BLaER1 (cell line): ENCODE data around the gene SLC35D3.
"Not testable (repeated sequence)": the region's sequence is repeated elsewhere in the genome, so short reads cannot be mapped to it uniquely, and the experiment has no call there.

ENCODE experiments used
- H3K27ac ChIP-seq: shearing (Covaris generic); formaldehyde crosslinking; 2 replicates; pipeline ENCODE4 v1.8.1; 2022
- H3K27me3 ChIP-seq: shearing (Covaris generic); formaldehyde crosslinking; 2 replicates; pipeline ENCODE4 v1.8.1; 2022
- H3K36me3 ChIP-seq: shearing (Covaris generic); formaldehyde crosslinking; 2 replicates; pipeline ENCODE4 v1.8.1; 2022
- H3K4me1 ChIP-seq: shearing (Covaris generic); formaldehyde crosslinking; 2 replicates; pipeline ENCODE4 v1.8.1; 2022
- H3K4me2 ChIP-seq: shearing (Covaris generic); formaldehyde crosslinking; 2 replicates; pipeline ENCODE4 v1.8.1; 2022
- H3K4me3 ChIP-seq: shearing (Covaris generic); formaldehyde crosslinking; 2 replicates; pipeline ENCODE4 v1.8.1; 2022
- H3K9ac ChIP-seq: shearing (Covaris generic); formaldehyde crosslinking; 2 replicates; pipeline ENCODE4 v1.8.1; 2022
- H3K9me3 ChIP-seq: shearing (Covaris generic); formaldehyde crosslinking; 2 replicates; pipeline ENCODE4 v1.8.1; 2022
- H4K20me1 ChIP-seq: shearing (Covaris generic); formaldehyde crosslinking; 2 replicates; pipeline ENCODE4 v1.8.1; 2022
- Cebpa-rat ChIP-seq: shearing (Covaris generic); IDR thresholded peaks from 2 replicates; pipeline ENCODE4 v1.8.1; 2022

SLC35D3 gene

GRCh38 chr6:136893187-136893586, 28.9 kb upstream of the SLC35D3 start:
- peaks cover 11% of the 10 kb centered on the region for H3K4me1 ChIP-seq
- H3K9ac ChIP-seq, result no peak overlapping the region
- no peaks in the 10 kb centered on the region for H4K20me1 ChIP-seq
- H3K36me3 ChIP-seq, result peaks cover 1% of the 10 kb centered on the region
- H3K4me3 ChIP-seq, result no peak overlapping the region
- H3K27me3 ChIP-seq, result no peaks in the 10 kb centered on the region
- H3K4me2 ChIP-seq, result no peak overlapping the region
- TF ChIP-seq Cebpa-rat, result no peak
- no peak overlapping the region for H3K27ac ChIP-seq
- H3K9me3 ChIP-seq, result 0 out of 2 replicates have a peak, but pooled peaks cover 3% of the 10 kb centered on the region

GRCh38 chr6:136895901-136896300, 26.2 kb upstream of the SLC35D3 start:
- Histone ChIP-seq H3K4me3 (no peak overlapping the region), H3K4me2 (no peak overlapping the region), H3K27ac (no peak overlapping the region), H3K9ac (no peak overlapping the region), H3K4me1 (no peaks in the 10 kb centered on the region), H3K9me3 (0 out of 2 replicates have a peak, but pooled peaks cover 3% of the 10 kb centered on the region), H3K36me3 (peaks cover 21% of the 10 kb centered on the region), H4K20me1 (no peaks in the 10 kb centered on the region), H3K27me3 (no peaks in the 10 kb centered on the region)
- no peak for TF ChIP-seq Cebpa-rat

DNA sequence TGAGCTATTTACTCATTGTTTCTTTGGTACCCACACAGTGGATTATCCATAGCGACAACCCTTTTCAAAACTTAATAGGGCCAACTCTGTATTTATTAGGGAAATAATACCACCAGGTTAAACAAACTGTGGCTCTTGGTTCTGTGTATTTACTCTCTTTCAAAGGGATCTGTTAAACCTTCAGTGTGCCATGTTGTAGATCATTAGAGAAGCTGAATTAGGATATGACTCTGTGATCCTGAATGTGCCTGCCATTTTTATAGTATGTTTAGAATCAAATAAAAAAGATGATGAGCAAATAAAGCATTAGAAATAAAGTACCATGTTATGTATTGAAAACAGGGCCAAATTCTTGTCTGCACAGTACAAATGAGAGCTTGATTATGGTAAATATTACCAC, 25.0 kb upstream of the SLC35D3 start:
- no peaks in the 10 kb centered on the region for H3K9me3 ChIP-seq
- H4K20me1 ChIP-seq, result no peaks in the 10 kb centered on the region
- no peak overlapping the region for H3K4me2 ChIP-seq
- H3K36me3 ChIP-seq, result peaks cover 26% of the 10 kb centered on the region
- TF ChIP-seq Cebpa-rat, result no peak
- H3K4me3 ChIP-seq, result no peak overlapping the region
- H3K4me1 ChIP-seq, result no peaks in the 10 kb centered on the region
- no peaks in the 10 kb centered on the region for H3K27me3 ChIP-seq
- H3K9ac ChIP-seq, result no peak overlapping the region
- no peak overlapping the region for H3K27ac ChIP-seq

- H3K4me1 ChIP-seq, result no peaks in the 10 kb centered on the region
- H3K4me2 ChIP-seq, result no peak overlapping the region
- H3K27me3 ChIP-seq, result no peaks in the 10 kb centered on the region
- peaks cover 14% of the 10 kb centered on the region for H3K9me3 ChIP-seq
- peaks cover 42% of the 10 kb centered on the region for H3K36me3 ChIP-seq
- H3K4me3 ChIP-seq, result no peak overlapping the region
- no peak overlapping the region for H3K9ac ChIP-seq
- TF ChIP-seq Cebpa-rat, result no peak
- H3K27ac ChIP-seq, result no peak overlapping the region
- H4K20me1 ChIP-seq, result no peaks in the 10 kb centered on the region
Measured at GRCh38 chr6:136901212-136901784, 20.8 kb upstream of the SLC35D3 start.

GRCh38 chr6:136904477-136904876, 17.6 kb upstream of the SLC35D3 start:
- not testable (repeated sequence) for H4K20me1 ChIP-seq, H3K4me3 ChIP-seq, H3K4me1 ChIP-seq, H3K4me2 ChIP-seq, H3K27me3 ChIP-seq, H3K9ac ChIP-seq, H3K27ac ChIP-seq
- Histone ChIP-seq H3K9me3 (peaks cover 14% of the 10 kb centered on the region), H3K36me3 (peaks cover 29% of the 10 kb centered on the region)

DNA sequence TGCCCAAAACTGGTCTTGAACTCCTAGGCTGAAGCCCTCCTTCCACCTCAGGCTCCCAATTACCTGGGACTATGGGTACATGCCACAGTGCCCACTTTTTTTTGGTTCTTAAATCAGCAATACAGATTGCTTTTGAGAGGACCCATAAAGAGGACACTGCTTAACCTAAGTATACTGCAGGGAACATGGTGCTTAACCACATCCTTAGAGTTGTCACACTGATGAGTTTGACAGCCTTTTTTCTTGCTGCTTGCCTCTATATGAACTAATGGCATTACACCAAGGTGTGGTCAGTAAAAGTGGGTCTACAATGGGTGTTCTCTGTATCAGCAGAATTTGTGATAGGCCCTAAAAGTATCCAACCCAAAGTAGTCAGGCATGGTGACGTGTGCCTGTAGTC, 7.2 kb upstream of the SLC35D3 start:
- Histone ChIP-seq H3K36me3 (no peaks in the 10 kb centered on the region; the same call in 1 of the 2 replicates), H4K20me1 (no peaks in the 10 kb centered on the region; the same call in 1 of the 2 replicates), H3K9me3 (no peaks in the 10 kb centered on the region), H3K4me1 (peaks cover 2% of the 10 kb centered on the region; the same call in 1 of the 2 replicates), H3K9ac (no peak overlapping the region), H3K4me3 (no peak overlapping the region), H3K27me3 (peaks cover 13% of the 10 kb centered on the region), H3K4me2 (no peak overlapping the region), H3K27ac (no peak overlapping the region)
- TF ChIP-seq Cebpa-rat, result no peak

DNA sequence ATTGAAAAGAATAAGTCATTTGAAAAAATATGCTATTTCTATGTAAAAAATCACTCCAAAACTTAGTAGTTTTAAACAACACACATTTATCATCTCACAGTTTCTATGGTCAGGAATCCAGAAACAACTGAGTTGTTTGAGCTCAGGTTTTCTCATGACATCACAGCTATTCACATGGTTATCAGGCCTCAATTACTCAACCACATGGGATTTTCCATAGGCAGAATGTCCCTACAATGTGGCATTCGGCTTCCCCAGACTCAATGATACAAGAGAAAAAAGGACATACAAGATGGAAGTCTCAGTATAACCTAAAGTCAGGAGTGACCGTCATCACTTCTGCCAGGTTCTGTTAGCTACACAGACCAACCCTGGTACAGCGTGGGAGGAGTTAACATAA, 3.4 kb upstream of the SLC35D3 start:
- TF ChIP-seq Cebpa-rat, result no peak
- Histone ChIP-seq H3K4me1 (peaks cover 28% of the 10 kb centered on the region), H4K20me1 (peaks cover 30% of the 10 kb centered on the region), H3K27ac (no peak overlapping the region), H3K27me3 (peaks cover 50% of the 10 kb centered on the region), H3K4me2 (no peak overlapping the region), H3K4me3 (no peak overlapping the region), H3K9me3 (peaks cover 34% of the 10 kb centered on the region), H3K36me3 (no peaks in the 10 kb centered on the region), H3K9ac (no peak overlapping the region)

GRCh38 chr6:136920216-136920615, 1.9 kb upstream of the SLC35D3 start:
- no peak overlapping the region for H3K9ac ChIP-seq
- TF ChIP-seq Cebpa-rat, result no peak
- H3K9me3 ChIP-seq, result peaks cover 36% of the 10 kb centered on the region
- H3K4me2 ChIP-seq, result peak overlapping the region; percentile 90
- H3K27me3 ChIP-seq, result peaks cover 63% of the 10 kb centered on the region
- peaks cover 28% of the 10 kb centered on the region for H3K4me1 ChIP-seq
- peaks cover 34% of the 10 kb centered on the region for H4K20me1 ChIP-seq
- H3K27ac ChIP-seq, result no peak overlapping the region
- H3K4me3 ChIP-seq, result no peak overlapping the region
- no peaks in the 10 kb centered on the region for H3K36me3 ChIP-seq

DNA sequence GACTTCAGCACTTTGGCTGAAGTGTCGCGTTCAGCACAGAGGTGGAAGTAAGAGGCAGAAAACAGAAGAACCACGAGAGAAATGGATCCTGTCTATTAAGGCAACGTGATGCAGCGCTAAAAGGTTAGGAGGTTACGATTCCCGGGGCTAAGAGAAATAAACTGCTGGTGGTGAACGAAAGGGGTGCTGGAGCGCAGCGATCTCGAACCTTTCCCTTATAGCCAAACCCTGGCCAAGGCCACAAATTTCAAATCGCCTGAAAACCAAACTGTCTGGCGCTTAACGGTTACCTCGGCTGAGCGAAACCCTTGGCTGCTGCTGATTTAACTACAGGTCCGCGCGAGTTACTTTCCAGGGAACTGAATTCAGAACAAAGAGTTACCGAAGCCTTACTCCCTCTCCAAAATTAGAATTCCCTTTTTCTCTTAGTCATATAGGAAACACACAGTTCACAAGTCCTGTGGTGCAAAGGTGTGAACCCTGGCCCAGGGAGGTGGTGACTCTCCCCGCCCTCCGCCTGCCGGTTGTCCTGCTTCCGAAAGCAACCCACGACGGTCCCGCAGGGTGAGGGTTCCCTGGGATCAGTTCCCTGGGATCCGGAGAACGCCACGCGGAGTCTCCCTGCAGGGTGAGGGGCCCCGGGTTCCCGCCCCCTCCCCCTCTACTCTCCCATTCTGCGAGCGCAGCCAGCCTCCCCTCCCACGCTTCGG, 1.3 kb upstream of the SLC35D3 start:
- no peak overlapping the region for H3K27ac ChIP-seq
- no peaks in the 10 kb centered on the region for H3K36me3 ChIP-seq
- peaks cover 66% of the 10 kb centered on the region for H3K27me3 ChIP-seq
- H3K9me3 ChIP-seq, result peaks cover 36% of the 10 kb centered on the region
- no peak overlapping the region for H3K9ac ChIP-seq
- H4K20me1 ChIP-seq, result peaks cover 34% of the 10 kb centered on the region
- peak overlapping the region; percentile 90 for H3K4me2 ChIP-seq
- no peak for TF ChIP-seq Cebpa-rat
- H3K4me1 ChIP-seq, result peaks cover 28% of the 10 kb centered on the region
- H3K4me3 ChIP-seq, result peak overlapping the region; percentile 64

DNA sequence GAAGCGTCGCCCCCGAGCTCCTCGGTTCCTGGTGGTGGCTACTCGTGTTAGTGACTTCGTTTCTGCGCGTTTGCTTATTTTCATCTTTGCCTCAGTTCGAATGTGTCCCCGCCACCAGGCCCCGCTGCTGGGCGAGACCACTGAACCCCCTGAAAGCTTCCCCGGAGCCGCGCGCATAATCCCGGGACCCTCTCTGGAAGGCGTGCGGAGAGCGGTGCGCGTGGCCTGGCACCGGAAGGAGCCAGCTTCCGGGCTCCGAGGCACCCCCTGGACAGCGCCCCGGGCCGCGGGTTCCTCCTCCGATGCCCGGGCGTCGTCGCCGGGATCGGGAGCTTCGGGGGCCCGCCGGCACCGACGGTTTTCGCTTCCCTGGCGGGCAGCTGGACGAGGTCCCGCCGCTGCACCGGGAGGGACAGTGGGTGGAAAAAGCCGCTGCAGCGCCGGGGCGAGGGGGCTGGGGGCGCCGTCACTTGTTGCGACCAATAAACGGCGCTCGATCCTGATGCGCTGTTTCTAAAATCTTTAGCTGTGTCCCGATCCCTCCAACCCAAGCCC, 643 bp upstream of the SLC35D3 start:
- Histone ChIP-seq H3K36me3 (no peaks in the 10 kb centered on the region), H3K4me1 (peaks cover 28% of the 10 kb centered on the region), H3K27me3 (peaks cover 72% of the 10 kb centered on the region), H4K20me1 (peaks cover 34% of the 10 kb centered on the region), H3K9me3 (peaks cover 36% of the 10 kb centered on the region), H3K4me2 (peak overlapping the region; percentile 90), H3K9ac (peak overlapping the region; percentile 45; the same call in 1 of the 2 replicates), H3K27ac (no peak overlapping the region), H3K4me3 (peak overlapping the region; percentile 64)
- TF ChIP-seq Cebpa-rat, result no peak
